Stimulated activated CD4-positive, alpha-beta T cell treated with anti-CD3 and anti-CD28 coated beads, TNF-alpha, amount 100 ng/mL, for 1 hour (primary cell): ENCODE measurements around the gene MAP3K10.
"Not testable (repeated sequence)": the region's sequence is repeated elsewhere in the genome, so short reads cannot be mapped to it uniquely, and the experiment has no call there.

Experiments used
- DNase-seq, 3 donors: peaks; one replicate each; pipeline ENCODE4 v3.0.0-alpha.2; 2020; ENCODE audit warnings: low read depth in 3 of 3, low spot score in 1 of 3

Gene MAP3K10

DNA sequence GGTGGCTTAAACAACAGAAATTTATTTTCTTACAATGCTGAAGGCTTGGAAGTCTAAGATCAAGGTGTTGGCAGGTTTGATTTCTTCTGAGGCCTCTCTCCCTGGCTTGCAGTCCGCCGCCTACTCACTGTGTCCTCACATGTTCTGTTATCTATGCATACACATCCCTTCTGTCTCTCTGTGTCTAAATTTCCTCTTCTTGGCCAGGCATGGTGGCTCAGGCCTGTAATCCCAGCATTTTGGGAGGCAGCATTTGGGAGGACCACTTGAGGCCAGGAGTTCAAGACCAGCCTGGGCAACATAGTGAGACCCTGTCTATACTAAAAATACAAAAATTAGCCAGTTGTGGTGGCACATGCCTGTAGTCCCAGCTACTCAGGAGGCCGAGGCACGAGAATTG is 19.9 kb upstream of the MAP3K10 start:
- not testable (repeated sequence) for DNase-seq

- no peak for DNase-seq
Measured at GRCh38 chr19:40174092-40174491, 17.1 kb upstream of the MAP3K10 start.

DNA sequence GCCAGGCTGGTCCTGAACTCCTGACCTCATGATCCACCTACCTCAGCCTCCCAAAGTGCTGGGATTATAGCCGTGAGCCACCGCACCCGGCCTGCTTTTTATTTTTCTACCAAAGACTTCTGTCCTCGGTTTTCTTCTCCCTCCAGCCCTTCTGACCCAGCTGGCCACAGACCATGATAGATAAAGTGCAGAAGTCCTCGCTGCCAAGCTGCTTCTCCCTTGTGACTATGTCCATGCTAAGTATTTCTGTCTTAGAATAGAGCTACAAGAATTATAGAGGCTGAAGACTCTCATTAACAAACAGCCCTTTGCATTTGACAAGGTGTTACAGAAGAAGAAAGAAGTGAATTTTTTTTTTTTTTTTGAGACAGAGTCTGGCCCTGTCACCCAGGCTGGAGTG is 15.4 kb upstream of the MAP3K10 start:
- DNase-seq = no peak

DNA sequence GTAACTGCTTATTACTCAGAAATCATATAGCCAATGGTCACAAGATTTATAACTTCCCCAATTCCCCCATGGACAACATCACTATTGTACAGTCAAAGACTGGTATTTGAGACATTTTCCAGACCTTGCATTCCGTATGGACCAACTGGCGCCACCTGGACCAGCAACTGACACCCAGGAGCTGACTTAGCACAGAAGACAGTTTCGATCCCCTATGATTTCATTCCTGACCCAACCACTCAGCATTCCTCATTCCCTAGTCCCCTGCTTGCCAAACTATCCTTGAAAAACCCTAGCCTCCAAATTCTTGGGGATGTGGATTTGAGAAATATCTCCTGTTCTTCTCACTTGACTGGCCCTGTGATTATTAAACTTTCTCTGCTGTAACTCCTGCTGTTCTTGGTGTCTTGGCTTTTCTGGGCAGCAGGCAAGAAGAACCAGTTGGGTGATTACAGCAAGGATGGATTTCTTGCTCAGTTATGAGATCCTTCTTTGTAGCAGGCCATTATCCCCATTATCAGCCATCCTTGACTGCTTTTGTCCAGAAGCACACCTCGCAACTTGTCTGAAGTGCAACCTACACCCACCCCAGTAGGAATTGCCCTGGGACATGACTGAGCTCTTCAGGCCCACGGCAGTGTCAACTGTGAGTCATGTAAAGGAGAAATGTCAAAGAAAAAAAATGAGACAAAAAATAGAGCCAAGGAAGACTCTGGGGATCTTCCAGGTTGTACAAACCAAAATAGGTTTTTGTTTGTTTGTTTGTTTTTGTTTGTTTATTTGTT is 13.7 kb upstream of the MAP3K10 start:
- DNase-seq = no peak

DNA sequence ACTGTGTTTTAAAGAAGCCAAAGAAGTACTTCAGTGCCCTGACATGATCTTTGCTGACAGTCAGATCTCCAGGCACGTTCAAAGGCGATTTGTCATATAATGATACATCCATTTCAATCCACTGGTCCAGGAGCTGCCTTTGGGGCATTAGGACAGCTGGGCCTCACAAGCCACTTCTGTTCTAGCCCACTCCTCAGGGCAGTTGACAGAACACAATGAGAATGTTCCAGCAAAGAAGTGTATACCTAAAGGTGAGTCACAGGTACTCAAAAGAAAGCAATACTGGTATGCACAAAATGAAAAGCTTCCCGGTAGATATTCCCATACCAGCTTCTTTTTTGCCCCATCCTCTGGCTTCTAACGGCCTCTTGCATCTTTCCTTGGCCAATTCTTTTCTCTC is 12.5 kb upstream of the MAP3K10 start:
- DNase-seq = no peak

- no peak for DNase-seq
Measured at GRCh38 chr19:40184273-40184672, 7.0 kb upstream of the MAP3K10 start.

DNA sequence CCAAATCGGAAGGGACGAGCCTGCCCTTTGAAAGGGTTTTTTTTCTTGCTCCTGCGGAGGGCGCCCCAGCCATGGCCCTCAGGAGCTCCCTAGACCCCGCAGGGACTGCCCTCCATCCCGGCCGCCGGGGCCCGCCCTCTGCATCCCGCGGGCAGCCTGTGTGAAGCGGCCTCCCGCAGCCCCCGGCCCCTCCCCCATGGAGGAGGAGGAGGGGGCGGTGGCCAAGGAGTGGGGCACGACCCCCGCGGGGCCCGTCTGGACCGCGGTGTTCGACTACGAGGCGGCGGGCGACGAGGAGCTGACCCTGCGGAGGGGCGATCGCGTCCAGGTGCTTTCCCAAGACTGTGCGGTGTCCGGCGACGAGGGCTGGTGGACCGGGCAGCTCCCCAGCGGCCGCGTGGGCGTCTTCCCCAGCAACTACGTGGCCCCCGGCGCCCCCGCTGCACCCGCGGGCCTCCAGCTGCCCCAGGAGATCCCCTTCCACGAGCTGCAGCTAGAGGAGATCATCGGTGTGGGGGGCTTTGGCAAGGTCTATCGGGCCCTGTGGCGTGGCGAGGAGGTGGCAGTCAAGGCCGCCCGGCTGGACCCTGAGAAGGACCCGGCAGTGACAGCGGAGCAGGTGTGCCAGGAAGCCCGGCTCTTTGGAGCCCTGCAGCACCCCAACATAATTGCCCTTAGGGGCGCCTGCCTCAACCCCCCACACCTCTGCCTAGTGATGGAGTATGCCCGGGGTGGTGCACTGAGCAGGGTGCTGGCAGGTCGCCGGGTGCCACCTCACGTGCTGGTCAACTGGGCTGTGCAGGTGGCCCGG is 815 bp downstream of the MAP3K10 start:
- peak in 1 of 3 donors; percentile 5 for DNase-seq

- DNase-seq = no peak
Measured at GRCh38 chr19:40192758-40193586, 1.7 kb downstream of the MAP3K10 start.

- DNase-seq = no peak
Measured at GRCh38 chr19:40193587-40193849, 2.3 kb downstream of the MAP3K10 start.

- DNase-seq = no peak
Measured at GRCh38 chr19:40198272-40198990, 7.2 kb downstream of the MAP3K10 start.

DNA sequence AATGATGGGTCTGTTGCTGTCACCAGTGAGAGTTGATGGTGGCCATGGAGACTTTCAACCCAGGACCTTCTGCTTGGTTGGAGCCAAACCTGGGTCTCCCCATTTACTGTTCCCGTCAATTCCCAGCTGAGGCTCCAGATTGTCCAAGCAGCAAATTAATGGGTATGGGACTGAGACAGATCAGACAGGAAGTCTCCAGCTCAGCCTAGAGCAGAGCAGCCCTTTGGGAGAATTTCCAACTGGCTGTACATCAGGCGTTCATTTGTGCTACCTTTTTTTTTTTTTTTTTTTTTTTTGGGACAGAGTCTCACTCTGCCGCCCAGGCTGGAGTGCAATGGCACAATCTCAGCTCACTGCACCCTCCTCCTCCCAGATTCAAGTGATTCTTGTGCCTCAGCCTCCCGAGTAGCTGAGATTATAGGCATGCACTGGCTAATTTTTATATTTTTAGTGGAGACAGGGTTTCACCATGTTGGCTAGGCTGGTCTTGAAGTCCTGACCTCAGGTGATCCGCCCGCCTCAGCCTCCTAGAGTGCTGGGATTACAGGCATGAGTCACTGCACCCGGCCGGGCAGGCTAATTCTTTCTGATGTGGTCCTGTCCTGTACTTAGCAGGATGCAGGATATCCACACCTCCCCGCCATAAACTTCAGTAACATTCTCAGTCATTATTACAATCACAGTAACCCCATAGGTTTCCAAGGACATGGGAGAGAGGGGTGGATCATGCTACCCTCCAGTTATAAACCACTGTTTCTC is 9.3 kb downstream of the MAP3K10 start:
- DNase-seq = no peak

- DNase-seq = no peak
Measured at GRCh38 chr19:40204381-40204780, 13.2 kb downstream of the MAP3K10 start.

GRCh38 chr19:40205760-40206159 is 14.5 kb downstream of the MAP3K10 start:
- no peak for DNase-seq

GRCh38 chr19:40208602-40209001 is 17.4 kb downstream of the MAP3K10 start:
- DNase-seq = no peak

GRCh38 chr19:40210889-40211288 is 19.7 kb downstream of the MAP3K10 start:
- DNase-seq = no peak

- no peak for DNase-seq
Measured at GRCh38 chr19:40213251-40213829, 22.1 kb downstream of the MAP3K10 start.

- no peak for DNase-seq
Measured at GRCh38 chr19:40213882-40214570, 22.8 kb downstream of the MAP3K10 start.

- no peak for DNase-seq
Measured at GRCh38 chr19:40214936-40215335, 23.7 kb downstream of the MAP3K10 start.

DNA sequence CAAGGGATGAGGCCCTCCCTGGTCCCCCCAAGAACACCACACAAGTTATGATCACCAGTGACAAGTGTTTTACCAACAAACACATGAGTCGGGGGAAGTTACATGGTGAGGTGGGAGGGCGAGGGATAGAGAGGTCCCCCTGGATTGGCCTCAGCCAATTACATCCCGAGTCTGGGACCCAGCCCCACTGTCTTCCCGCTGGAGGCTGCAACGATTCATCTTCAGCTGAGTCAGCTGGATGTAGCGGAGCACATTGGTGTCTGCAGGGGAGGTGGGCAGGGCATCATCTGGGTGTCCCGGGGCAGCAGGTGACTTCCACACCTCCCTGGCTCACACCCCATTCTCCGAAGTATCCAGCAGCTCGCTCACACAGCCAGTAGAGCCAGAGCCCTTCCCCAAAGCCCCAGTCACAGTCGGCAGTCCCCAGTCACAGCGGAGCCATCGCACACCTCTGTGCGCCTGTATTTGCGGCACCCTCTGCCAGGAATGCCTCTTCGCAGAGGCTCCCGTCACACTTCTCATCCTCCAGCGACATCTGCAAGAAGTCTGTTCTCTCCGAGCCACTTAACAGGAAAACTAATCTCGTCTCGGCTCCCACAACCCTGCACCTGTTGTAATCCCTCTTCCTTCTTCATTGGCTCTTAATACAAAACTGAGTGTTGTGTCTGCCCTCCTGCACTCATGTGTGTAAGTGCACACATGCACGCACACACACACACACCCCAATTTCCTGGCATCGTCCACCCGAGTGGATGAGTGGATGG is 25.0 kb downstream of the MAP3K10 start:
- DNase-seq = no peak
